PC-3 (cell line): ENCODE data around the gene EEF1B2. TPM values are rescaled to one million over a fixed set of nuclear protein-coding genes. Genes with fewer than 3 reads are reported as not detected.

Experiments
- ATAC-seq: fragments of 200-7000 bp; cut with Tn5 transposase; 2 replicates; pipeline ENCODE4 v1.9.1; 2020; ENCODE audit warnings: mild to moderate bottlenecking, moderate library complexity
- BruUV-seq: library from RNA; stranded (reverse); fragments of 400-500 nt; replicated peaks from 2 replicates; lab custom pipeline; 2021; lab: Mats Ljungman, UMichigan
- CTCF ChIA-PET: fragments of 300-600 bp; sonication (Branson Sonifier 250); formaldehyde crosslinking; loops from one replicate; lab custom pipeline; 2022; ENCODE audit warnings: antibody characterized with exemption; lab: Charles Lee
- POLR2A ChIA-PET: fragments of 300-600 bp; sonication (Branson Sonifier 250); formaldehyde crosslinking; loops from one replicate; lab custom pipeline; 2022; ENCODE audit warnings: antibody characterized with exemption; ENCODE audit not compliant: unreplicated experiment; lab: Charles Lee
- DNase-seq: peaks from one replicate; pipeline ENCODE4 v3.0.0-alpha.2; 2015
- H2AFZ ChIP-seq: fragments of 300-600 bp; sonication (generic); 2 replicates; pipeline ENCODE4 v1.6.0; 2016; ENCODE audit warnings: antibody characterized with exemption, low read length
- H3F3A ChIP-seq: fragments of 300-600 bp; sonication (generic); one replicate; pipeline ENCODE4 v1.6.0; 2017; ENCODE audit warnings: antibody characterized with exemption, low read length, control low read depth, mild to moderate bottlenecking; ENCODE audit not compliant: unreplicated experiment
- H3K27ac ChIP-seq: fragments of 300-600 bp; sonication (generic); 2 replicates; pipeline ENCODE4 v1.5.1; 2016; ENCODE audit warnings: mild to moderate bottlenecking, low read length
- H3K27me3 ChIP-seq: fragments of 300-600 bp; sonication (generic); 2 replicates; pipeline ENCODE4 v1.6.1; 2016; ENCODE audit warnings: low read length, mixed read lengths
- H3K36me3 ChIP-seq: fragments of 300-600 bp; sonication (generic); 2 replicates; pipeline ENCODE4 v1.6.1; 2016; ENCODE audit warnings: low read depth, mixed run types, low read length, mixed read lengths
- H3K4me1 ChIP-seq: fragments of 300-600 bp; sonication (generic); 2 replicates; pipeline ENCODE4 v1.5.1; 2016; ENCODE audit warnings: low read length; ENCODE audit not compliant: insufficient read depth
- H3K4me2 ChIP-seq: fragments of 300-600 bp; sonication (generic); 2 replicates; pipeline ENCODE4 v1.6.0; 2016; ENCODE audit warnings: low read length
- H3K4me3 ChIP-seq: fragments of 300-600 bp; sonication (generic); 2 replicates; pipeline ENCODE4 v1.5.1; 2016; ENCODE audit warnings: mild to moderate bottlenecking, low read length, mixed read lengths
- H3K79me2 ChIP-seq: fragments of 300-600 bp; sonication (generic); 2 replicates; pipeline ENCODE4 v1.6.1; 2017; ENCODE audit warnings: low read length, mixed read lengths
- H3K9ac ChIP-seq: fragments of 300-600 bp; sonication (generic); 2 replicates; pipeline ENCODE4 v1.6.0; 2016; ENCODE audit warnings: mild to moderate bottlenecking, low read length
- H3K9me2 ChIP-seq: fragments of 300-600 bp; sonication (generic); replicated peaks from 2 replicates; pipeline ENCODE4 v1.6.1; 2016; ENCODE audit warnings: mixed run types, low read length, mixed read lengths
- H3K9me3 ChIP-seq: fragments of 300-600 bp; sonication (generic); 2 replicates; pipeline ENCODE4 v1.6.1; 2016; ENCODE audit warnings: low read length, mixed read lengths
- H4K20me1 ChIP-seq: fragments of 300-600 bp; sonication (generic); 2 replicates; pipeline ENCODE4 v1.6.1; 2016; ENCODE audit warnings: low read length, mixed read lengths
- CTCF ChIP-seq: fragments of 300-600 bp; sonication (generic); conservative IDR thresholded peaks from 2 replicates; pipeline ENCODE4 v1.5.1; 2017; ENCODE audit warnings: antibody characterized with exemption, low read depth, mild to moderate bottlenecking, low read length
- EZH2 ChIP-seq: fragments of 300-600 bp; sonication (generic); IDR thresholded peaks from one replicate; pipeline ENCODE4 v1.6.1; 2017; ENCODE audit warnings: antibody characterized with exemption, mild to moderate bottlenecking, low read length; ENCODE audit not compliant: unreplicated experiment
- EZH2phosphoT487 ChIP-seq: fragments of 300-600 bp; sonication (generic); IDR thresholded peaks from 2 replicates; pipeline ENCODE4 v1.6.1; 2018; ENCODE audit warnings: mild to moderate bottlenecking, antibody characterized with exemption, low read length, borderline replicate concordance
- intact Hi-C: fragments of 100-400 bp; cut with micrococcal nuclease; formaldehyde crosslinking; loops from 2 replicates; pipeline ENCODE4 v1.9.0; 2023
- total RNA-seq: library from RNA; depleted of rRNA; stranded (reverse); fragments of >200 nt; gene quantifications from 2 replicates; pipeline ENCODE4 v1.2.3, GENCODE V29; 2014

Gene EEF1B2
- total RNA-seq, 1 experiment from 2014 or later = 616 TPM

GRCh38 chr2:206201075-206201848 lies 41.6 kb downstream of the EEF1B2 start:
- DNase-seq = peak; percentile 32
- Histone ChIP-seq H2AFZ (no peak overlapping the region), H3K9me2 (no peaks in the 10 kb centered on the region), H3K27ac (no peak overlapping the region), H3F3A (no peaks in the 10 kb centered on the region), H3K79me2 (no peaks in the 10 kb centered on the region), H3K9me3 (no peaks in the 10 kb centered on the region), H3K4me3 (no peak overlapping the region), H4K20me1 (no peaks in the 10 kb centered on the region), H3K4me2 (no peak overlapping the region), H3K27me3 (no peaks in the 10 kb centered on the region), H3K4me1 (no peaks in the 10 kb centered on the region), H3K36me3 (no peaks in the 10 kb centered on the region), H3K9ac (no peak overlapping the region)
- no TSS peak for BruUV-seq
- intact Hi-C loops = no loop called here
- no peak for TF ChIP-seq CTCF
- no peak for TF ChIP-seq EZH2
- TF ChIP-seq EZH2phosphoT487 = no peak
- ChIA-PET POLR2A (no interaction called here), CTCF (interaction anchor here (0.6 kb wide), 1 partner anchor 20 kb away, joined by 5 read pairs; no protein-coding TSS in a partner anchor)
- ATAC-seq = no peak

GRCh38 chr2:206202446-206202845 lies 42.8 kb downstream of the EEF1B2 start:
- Histone ChIP-seq H3F3A (no peaks in the 10 kb centered on the region), H3K27ac (no peak overlapping the region), H3K4me2 (no peak overlapping the region), H3K27me3 (no peaks in the 10 kb centered on the region), H2AFZ (no peak overlapping the region), H3K36me3 (no peaks in the 10 kb centered on the region), H4K20me1 (no peaks in the 10 kb centered on the region), H3K79me2 (no peaks in the 10 kb centered on the region), H3K9me2 (no peaks in the 10 kb centered on the region), H3K9ac (no peak overlapping the region), H3K4me3 (no peak overlapping the region), H3K9me3 (no peaks in the 10 kb centered on the region), H3K4me1 (no peaks in the 10 kb centered on the region)
- intact Hi-C loops = no loop called here
- DNase-seq = no peak
- no peak for ATAC-seq
- ChIA-PET CTCF (no interaction called here), POLR2A (no interaction called here)
- no TSS peak for BruUV-seq
- TF ChIP-seq CTCF (no peak), EZH2phosphoT487 (no peak), EZH2 (no peak)

GRCh38 chr2:206203331-206203730 lies 43.6 kb downstream of the EEF1B2 start:
- ChIA-PET POLR2A (no interaction called here), CTCF (no interaction called here)
- DNase-seq (no peak), ATAC-seq (no peak)
- Histone ChIP-seq H3F3A (no peaks in the 10 kb centered on the region), H3K4me3 (no peak overlapping the region), H3K4me1 (no peaks in the 10 kb centered on the region), H3K79me2 (no peaks in the 10 kb centered on the region), H3K36me3 (no peaks in the 10 kb centered on the region), H3K9me2 (no peaks in the 10 kb centered on the region), H3K9me3 (no peaks in the 10 kb centered on the region), H3K9ac (no peak overlapping the region), H4K20me1 (no peaks in the 10 kb centered on the region), H2AFZ (no peak overlapping the region), H3K27me3 (no peaks in the 10 kb centered on the region), H3K4me2 (no peak overlapping the region), H3K27ac (no peak overlapping the region)
- TF ChIP-seq EZH2phosphoT487 (no peak), EZH2 (no peak), CTCF (no peak)
- intact Hi-C loops = no loop called here
- no TSS peak for BruUV-seq
